ENCODE data around the gene NAV3. TPM values are rescaled to one million over a fixed set of nuclear protein-coding genes. Genes with fewer than 3 reads are reported as not detected.

NAV3 gene
- polyA plus RNA-seq, 3 donors: 0.11 TPM; not detected in 2

- H3K4me3 ChIP-seq (replicated peaks in 1 of 3; ENCODE audit: low read depth in 2 of 3, low read length in 3 of 3): no peak overlapping the region
- no peak for TF ChIP-seq CTCF (IDR thresholded peaks at IDR 0.05)
- no peak overlapping the region for H3K4me3 Mint-ChIP-seq
- intact Hi-C loops (cut with micrococcal nuclease): no loop called here
- no peak overlapping the region for H3K9ac ChIP-seq (ENCODE audit: insufficient read depth, low read length, poor library complexity, severe bottlenecking)
- no peaks in the 10 kb centered on the region for H3K9me3 Mint-ChIP-seq
- no peaks in the 10 kb centered on the region for H3K79me2 ChIP-seq (ENCODE audit: insufficient read depth, low read length)
- H3K4me1 Mint-ChIP-seq: no peaks in the 10 kb centered on the region
- H3K27me3 ChIP-seq (ENCODE audit: control insufficient read depth in 2 of 2, insufficient read depth in 2 of 2, low read length in 2 of 2): no peaks in the 10 kb centered on the region
- no peak overlapping the region for H3K27ac ChIP-seq (ENCODE audit: low read depth in 1 of 2, low read length in 2 of 2)
- H3K9me3 ChIP-seq (replicated peaks in 1 of 2; ENCODE audit: control insufficient read depth in 1 of 2, insufficient read depth in 1 of 2, low read length in 2 of 2): no peaks in the 10 kb centered on the region
- H3K27ac Mint-ChIP-seq: no peak overlapping the region
- no peak overlapping the region for H3K4me2 ChIP-seq (replicated peaks; ENCODE audit: extremely low read depth, low read length, poor library complexity, severe bottlenecking)
- H4K20me1 ChIP-seq (ENCODE audit: insufficient read depth, low read length): no peaks in the 10 kb centered on the region
- no peak for DNase-seq
- H2AFZ ChIP-seq (ENCODE audit: insufficient read depth, low read depth, low read length, poor library complexity, severe bottlenecking): no peak overlapping the region
- no peaks in the 10 kb centered on the region for H3K36me3 Mint-ChIP-seq
- no peaks in the 10 kb centered on the region for H3K36me3 ChIP-seq (replicated peaks in 1 of 2; ENCODE audit: control insufficient read depth in 1 of 2, insufficient read depth in 2 of 2, low read length in 2 of 2)
- no peaks in the 10 kb centered on the region for H3K4me1 ChIP-seq (ENCODE audit: control insufficient read depth in 1 of 2, insufficient read depth in 2 of 2, low read length in 2 of 2)
- peaks cover 0 to 4% (median 1%) of the 10 kb centered on the region in 3 donors for H3K27me3 Mint-ChIP-seq (ENCODE audit: low read depth in 3 of 3)
Observed at GRCh38 chr12:78143717-78144116, 313.0 kb downstream of the NAV3 start.

GRCh38 chr12:78145398-78145797 is 314.7 kb downstream of the NAV3 start:
- Histone ChIP-seq H3K9me3 (replicated peaks in 1 of 2; ENCODE audit: control insufficient read depth in 1 of 2, insufficient read depth in 1 of 2, low read length in 2 of 2) (no peaks in the 10 kb centered on the region), H3K4me2 (replicated peaks; ENCODE audit: extremely low read depth, low read length, poor library complexity, severe bottlenecking) (no peak overlapping the region), H3K79me2 (ENCODE audit: insufficient read depth, low read length) (no peaks in the 10 kb centered on the region), H3K4me1 (ENCODE audit: control insufficient read depth in 1 of 2, insufficient read depth in 2 of 2, low read length in 2 of 2) (no peaks in the 10 kb centered on the region), H3K4me3 (replicated peaks in 1 of 3; ENCODE audit: low read depth in 2 of 3, low read length in 3 of 3) (no peak overlapping the region), H3K27ac (ENCODE audit: low read depth in 1 of 2, low read length in 2 of 2) (no peak overlapping the region), H3K9ac (ENCODE audit: insufficient read depth, low read length, poor library complexity, severe bottlenecking) (no peak overlapping the region), H4K20me1 (ENCODE audit: insufficient read depth, low read length) (no peaks in the 10 kb centered on the region), H3K36me3 (replicated peaks in 1 of 2; ENCODE audit: control insufficient read depth in 1 of 2, insufficient read depth in 2 of 2, low read length in 2 of 2) (no peaks in the 10 kb centered on the region), H3K27me3 (ENCODE audit: control insufficient read depth in 2 of 2, insufficient read depth in 2 of 2, low read length in 2 of 2) (no peaks in the 10 kb centered on the region), H2AFZ (ENCODE audit: insufficient read depth, low read depth, low read length, poor library complexity, severe bottlenecking) (no peak overlapping the region)
- 100% methylated on average over 1 of the region's 2 CpGs for WGBS (ENCODE audit: insufficient coverage)
- Mint-ChIP-seq H3K27ac (no peak overlapping the region), H3K36me3 (no peaks in the 10 kb centered on the region), H3K4me3 (no peak overlapping the region), H3K27me3 (ENCODE audit: low read depth in 3 of 3) (peaks cover 1 to 4% (median 1%) of the 10 kb centered on the region in 3 donors), H3K4me1 (no peaks in the 10 kb centered on the region), H3K9me3 (no peaks in the 10 kb centered on the region)
- intact Hi-C loops (cut with micrococcal nuclease): no loop called here
- DNase-seq: no peak
- TF ChIP-seq CTCF (IDR thresholded peaks at IDR 0.05): no peak

Data from CD14-positive monocyte (primary cell).